Ishikawa (cell line): ENCODE measurements around the gene SPACA1.

Experiments used
- CEBPB ChIP-seq: IDR thresholded peaks from 2 replicates; pipeline ENCODE4 v1.6.1; 2012
- CREB1 ChIP-seq: IDR thresholded peaks from 2 replicates; pipeline ENCODE4 v1.6.1; 2012; ENCODE audit warnings: low read depth
- EGR1 ChIP-seq: IDR thresholded peaks from 2 replicates; pipeline ENCODE4 v1.6.1; 2012
- EP300 ChIP-seq: IDR thresholded peaks from 2 replicates; pipeline ENCODE4 v1.6.1; 2012; ENCODE audit warnings: borderline replicate concordance
- FOXM1 ChIP-seq: IDR thresholded peaks from 2 replicates; pipeline ENCODE4 v1.6.1; 2012; ENCODE audit warnings: low read depth, borderline replicate concordance
- NFIC ChIP-seq: IDR thresholded peaks from 2 replicates; pipeline ENCODE4 v1.6.1; 2012
- RAD21 ChIP-seq: IDR thresholded peaks from 2 replicates; pipeline ENCODE4 v1.6.1; 2012; ENCODE audit warnings: low read depth
- TAF1 ChIP-seq: IDR thresholded peaks from 2 replicates; pipeline ENCODE4 v1.6.1; 2012; ENCODE audit warnings: low read depth, mild to moderate bottlenecking
- TCF12 ChIP-seq: IDR thresholded peaks from 2 replicates; pipeline ENCODE4 v1.6.1; 2012; ENCODE audit warnings: low read depth
- TEAD4 ChIP-seq: IDR thresholded peaks from 2 replicates; pipeline ENCODE4 v1.6.1; 2012
- YY1 ChIP-seq: IDR thresholded peaks from 2 replicates; pipeline ENCODE4 v1.6.1; 2012; ENCODE audit warnings: low read depth
- TF ChIP-seq, protein P1 (sequence below): IDR thresholded peaks from 2 replicates; pipeline ENCODE4 v1.6.1; 2012
- TF ChIP-seq, protein P2 (sequence below): IDR thresholded peaks from 2 replicates; pipeline ENCODE4 v1.6.1; 2012
- TF ChIP-seq, protein P3 (sequence below): IDR thresholded peaks from 2 replicates; pipeline ENCODE4 v1.6.1; 2012; ENCODE audit warnings: low read depth, mild to moderate bottlenecking

The SPACA1 gene

GRCh38 chr6:88114838-88115237 lies 67.2 kb downstream of the SPACA1 start:
- no peak for TF ChIP-seq YY1
- TF ChIP-seq CREB1 = no peak
- TF ChIP-seq, protein P1, sequence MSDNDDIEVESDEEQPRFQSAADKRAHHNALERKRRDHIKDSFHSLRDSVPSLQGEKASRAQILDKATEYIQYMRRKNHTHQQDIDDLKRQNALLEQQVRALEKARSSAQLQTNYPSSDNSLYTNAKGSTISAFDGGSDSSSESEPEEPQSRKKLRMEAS = no peak
- no peak for TF ChIP-seq EP300
- no peak for TF ChIP-seq EGR1
- TF ChIP-seq, protein P2, sequence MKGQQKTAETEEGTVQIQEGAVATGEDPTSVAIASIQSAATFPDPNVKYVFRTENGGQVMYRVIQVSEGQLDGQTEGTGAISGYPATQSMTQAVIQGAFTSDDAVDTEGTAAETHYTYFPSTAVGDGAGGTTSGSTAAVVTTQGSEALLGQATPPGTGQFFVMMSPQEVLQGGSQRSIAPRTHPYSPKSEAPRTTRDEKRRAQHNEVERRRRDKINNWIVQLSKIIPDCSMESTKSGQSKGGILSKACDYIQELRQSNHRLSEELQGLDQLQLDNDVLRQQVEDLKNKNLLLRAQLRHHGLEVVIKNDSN = no peak
- TF ChIP-seq, protein P3, sequence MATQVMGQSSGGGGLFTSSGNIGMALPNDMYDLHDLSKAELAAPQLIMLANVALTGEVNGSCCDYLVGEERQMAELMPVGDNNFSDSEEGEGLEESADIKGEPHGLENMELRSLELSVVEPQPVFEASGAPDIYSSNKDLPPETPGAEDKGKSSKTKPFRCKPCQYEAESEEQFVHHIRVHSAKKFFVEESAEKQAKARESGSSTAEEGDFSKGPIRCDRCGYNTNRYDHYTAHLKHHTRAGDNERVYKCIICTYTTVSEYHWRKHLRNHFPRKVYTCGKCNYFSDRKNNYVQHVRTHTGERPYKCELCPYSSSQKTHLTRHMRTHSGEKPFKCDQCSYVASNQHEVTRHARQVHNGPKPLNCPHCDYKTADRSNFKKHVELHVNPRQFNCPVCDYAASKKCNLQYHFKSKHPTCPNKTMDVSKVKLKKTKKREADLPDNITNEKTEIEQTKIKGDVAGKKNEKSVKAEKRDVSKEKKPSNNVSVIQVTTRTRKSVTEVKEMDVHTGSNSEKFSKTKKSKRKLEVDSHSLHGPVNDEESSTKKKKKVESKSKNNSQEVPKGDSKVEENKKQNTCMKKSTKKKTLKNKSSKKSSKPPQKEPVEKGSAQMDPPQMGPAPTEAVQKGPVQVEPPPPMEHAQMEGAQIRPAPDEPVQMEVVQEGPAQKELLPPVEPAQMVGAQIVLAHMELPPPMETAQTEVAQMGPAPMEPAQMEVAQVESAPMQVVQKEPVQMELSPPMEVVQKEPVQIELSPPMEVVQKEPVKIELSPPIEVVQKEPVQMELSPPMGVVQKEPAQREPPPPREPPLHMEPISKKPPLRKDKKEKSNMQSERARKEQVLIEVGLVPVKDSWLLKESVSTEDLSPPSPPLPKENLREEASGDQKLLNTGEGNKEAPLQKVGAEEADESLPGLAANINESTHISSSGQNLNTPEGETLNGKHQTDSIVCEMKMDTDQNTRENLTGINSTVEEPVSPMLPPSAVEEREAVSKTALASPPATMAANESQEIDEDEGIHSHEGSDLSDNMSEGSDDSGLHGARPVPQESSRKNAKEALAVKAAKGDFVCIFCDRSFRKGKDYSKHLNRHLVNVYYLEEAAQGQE = no peak
- TF ChIP-seq TCF12 = no peak
- TF ChIP-seq NFIC = no peak

DNA sequence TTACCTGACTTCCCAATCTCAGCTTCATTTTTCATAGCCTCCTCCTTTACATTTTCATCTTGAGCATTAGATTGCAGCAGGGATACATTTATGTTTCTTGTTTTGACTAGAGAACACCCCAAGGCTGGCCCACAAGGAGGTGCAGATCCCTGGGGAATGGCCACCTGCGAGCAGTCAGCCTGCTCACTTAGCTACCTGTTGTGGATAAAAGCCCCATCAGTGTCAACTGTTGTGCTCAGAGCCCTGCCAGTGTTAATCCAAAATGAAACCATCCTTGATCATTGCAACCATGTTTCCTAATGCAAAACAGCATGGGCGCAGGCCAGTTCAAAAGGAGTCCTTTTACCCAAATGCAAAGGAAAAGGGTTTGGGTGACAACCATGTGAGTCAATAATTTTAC lies 67.7 kb downstream of the SPACA1 start:
- TF ChIP-seq EP300 (no peak), NFIC (no peak), TEAD4 (no peak), TCF12 (no peak), CREB1 (no peak), YY1 (no peak), TAF1 (no peak)
- TF ChIP-seq, protein P1 = no peak

- TF ChIP-seq RAD21 (no peak), CREB1 (no peak), CEBPB (no peak), EP300 (no peak), FOXM1 (no peak), TEAD4 (no peak), EGR1 (no peak), YY1 (no peak)
- TF ChIP-seq, protein P2 = no peak
- TF ChIP-seq, protein P1 = no peak
These were observed 68.6 kb downstream of the SPACA1 start for GRCh38 chr6:88116276-88116675.
